NCI-H1105 treated with DMSO at 0.1 percent for 48 hours (cell line): Measurements from ENCODE around the gene IER5L.
"Not testable (repeated sequence)": the region's sequence is repeated elsewhere in the genome, so short reads cannot be mapped to it uniquely, and the experiment has no call there.

ENCODE experiments used
- DNase-seq: peaks from one replicate; lab custom pipeline; 2025; lab: John Stamatoyannopoulos, UW

Gene IER5L

GRCh38 chr9:129178568-129179382, 714 bp upstream of the IER5L start:
- DNase-seq: peak; percentile 92

GRCh38 chr9:129177443-129177790, 644 bp downstream of the IER5L start:
- DNase-seq: peak; percentile 38

GRCh38 chr9:129176701-129177442, 1.2 kb downstream of the IER5L start:
- DNase-seq: peak; percentile 40

GRCh38 chr9:129175825-129176633, 2.0 kb downstream of the IER5L start:
- DNase-seq: peak; percentile 82

GRCh38 chr9:129175515-129175824, 2.6 kb downstream of the IER5L start:
- no peak for DNase-seq

GRCh38 chr9:129174724-129175514, 3.1 kb downstream of the IER5L start:
- DNase-seq: peak; percentile 36

- DNase-seq: peak; percentile 68
Observed at GRCh38 chr9:129174102-129174723, 3.8 kb downstream of the IER5L start.

- DNase-seq: no peak
Observed at GRCh38 chr9:129173296-129174101, 4.6 kb downstream of the IER5L start.

GRCh38 chr9:129172816-129173215, 5.2 kb downstream of the IER5L start:
- DNase-seq: no peak

GRCh38 chr9:129171993-129172751, 5.9 kb downstream of the IER5L start:
- no peak for DNase-seq

GRCh38 chr9:129170229-129170628, 7.8 kb downstream of the IER5L start:
- no peak for DNase-seq

- no peak for DNase-seq
Observed at GRCh38 chr9:129166623-129167557, 11.2 kb downstream of the IER5L start.

- no peak for DNase-seq
Observed at GRCh38 chr9:129165198-129165597, 12.9 kb downstream of the IER5L start.

GRCh38 chr9:129164246-129164930, 13.7 kb downstream of the IER5L start:
- DNase-seq: no peak

GRCh38 chr9:129163753-129164152, 14.3 kb downstream of the IER5L start:
- no peak for DNase-seq

GRCh38 chr9:129163198-129163670, 14.8 kb downstream of the IER5L start:
- not testable (repeated sequence) for DNase-seq

- no peak for DNase-seq
Observed at GRCh38 chr9:129162497-129163197, 15.4 kb downstream of the IER5L start.

GRCh38 chr9:129161534-129161837, 16.6 kb downstream of the IER5L start:
- no peak for DNase-seq
